Muscle layer of colon (tissue), 2 donors: ENCODE measurements around the gene OTOL1.

ENCODE experiments used
- H3K27ac ChIP-seq: one replicate; pipeline ENCODE4 v1.7.0; 2013; ENCODE audit warnings: low read depth, mild to moderate bottlenecking, low read length, moderate library complexity
- H3K27me3 ChIP-seq, 2 donors: one replicate each; pipeline ENCODE4 v1.7.0; 2013; ENCODE audit warnings: low read length in 2 of 2, mild to moderate bottlenecking in 2 of 2; ENCODE audit not compliant: insufficient read depth in 2 of 2, control insufficient read depth in 1 of 2
- H3K36me3 ChIP-seq: one replicate; pipeline ENCODE4 v1.7.0; 2013; ENCODE audit warnings: mild to moderate bottlenecking, low read length; ENCODE audit not compliant: insufficient read depth
- H3K4me1 ChIP-seq: one replicate; pipeline ENCODE4 v1.7.0; 2013; ENCODE audit warnings: mild to moderate bottlenecking, low read length; ENCODE audit not compliant: insufficient read depth
- H3K4me3 ChIP-seq, 2 donors: one replicate each; pipeline ENCODE4 v1.7.0; 2013; ENCODE audit warnings: low read length in 2 of 2, low read depth in 1 of 2, mild to moderate bottlenecking in 1 of 2, moderate library complexity in 1 of 2
- H3K9ac ChIP-seq: one replicate; pipeline ENCODE4 v1.7.0; 2013; ENCODE audit warnings: low read length
- H3K9me3 ChIP-seq: one replicate; pipeline ENCODE4 v1.7.0; 2013; ENCODE audit warnings: mild to moderate bottlenecking, low read length
- donor health status: abdominal sarcoma.
- donor health status: Adenocarcinoma of cecum.

Gene OTOL1

DNA sequence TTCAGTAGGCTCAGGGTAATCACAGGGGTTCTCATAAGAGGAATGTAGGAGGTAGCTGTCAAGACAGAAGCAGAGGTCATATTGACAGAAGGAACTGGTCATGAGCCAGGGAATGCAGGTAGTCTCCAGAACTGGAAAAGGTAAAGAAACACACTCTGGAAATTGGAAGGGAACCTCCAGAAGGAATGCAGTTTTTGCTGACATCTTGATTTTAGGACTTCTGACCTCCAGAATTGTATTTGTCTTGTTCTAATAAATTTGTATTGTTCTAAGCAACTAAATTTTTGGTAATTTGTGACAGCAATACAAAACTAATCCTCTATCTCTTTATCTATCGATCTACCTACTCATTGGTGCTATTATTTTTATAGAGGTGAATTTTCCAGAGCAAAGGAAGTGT lies 49.2 kb downstream of the OTOL1 start:
- no peaks in the 10 kb centered on the region for H3K4me1 ChIP-seq
- no peak overlapping the region for H3K4me3 ChIP-seq
- H3K36me3 ChIP-seq, result no peaks in the 10 kb centered on the region
- no peaks in the 10 kb centered on the region for H3K9me3 ChIP-seq
- H3K27me3 ChIP-seq, result no peaks in the 10 kb centered on the region
- H3K9ac ChIP-seq, result no peak overlapping the region
- H3K27ac ChIP-seq, result no peak overlapping the region

DNA sequence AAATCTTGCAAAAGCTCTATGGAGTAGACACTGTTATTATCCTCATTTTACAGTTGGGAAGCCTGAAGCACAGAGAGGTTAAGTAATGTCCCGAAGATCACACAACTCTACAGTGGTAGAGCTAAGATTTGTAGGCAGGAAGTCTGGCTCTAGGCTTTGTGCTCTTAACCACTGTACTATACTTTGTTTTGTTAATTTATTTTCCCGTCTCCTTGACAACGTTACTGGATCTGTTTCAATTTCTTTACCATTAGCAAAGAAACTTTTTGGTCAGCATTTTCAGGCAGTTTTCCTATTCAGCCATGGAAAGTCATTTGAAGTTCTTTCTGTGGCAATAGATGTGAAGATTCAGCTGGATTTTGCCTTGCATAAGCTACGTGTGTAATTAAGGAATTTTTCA lies 51.7 kb downstream of the OTOL1 start:
- no peaks in the 10 kb centered on the region for H3K27me3 ChIP-seq
- no peak overlapping the region for H3K4me3 ChIP-seq
- H3K4me1 ChIP-seq, result no peaks in the 10 kb centered on the region
- no peaks in the 10 kb centered on the region for H3K36me3 ChIP-seq
- no peaks in the 10 kb centered on the region for H3K9me3 ChIP-seq
- no peak overlapping the region for H3K9ac ChIP-seq
- H3K27ac ChIP-seq, result no peak overlapping the region

DNA sequence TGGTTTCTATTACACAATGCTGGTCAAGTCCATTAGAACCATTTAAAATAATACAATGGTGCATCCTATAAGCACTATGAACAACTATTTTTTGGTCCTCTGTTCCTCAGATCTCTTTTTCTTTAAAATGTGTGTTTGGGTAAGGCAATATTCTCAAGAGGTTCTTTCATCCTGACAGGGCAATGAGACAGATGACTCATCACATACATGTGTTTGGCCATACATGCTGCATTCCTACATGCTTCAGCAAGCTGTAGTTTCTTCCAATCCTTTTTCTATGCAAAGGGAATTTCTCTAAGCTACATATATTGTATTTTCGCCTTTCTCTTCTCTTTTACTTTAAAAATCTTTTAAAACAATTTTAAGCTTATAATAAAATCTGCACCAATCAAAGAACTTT lies 52.7 kb downstream of the OTOL1 start:
- Histone ChIP-seq H3K27me3 (no peaks in the 10 kb centered on the region), H3K9ac (no peak overlapping the region), H3K9me3 (no peaks in the 10 kb centered on the region), H3K4me3 (no peak overlapping the region), H3K27ac (no peak overlapping the region), H3K4me1 (no peaks in the 10 kb centered on the region), H3K36me3 (no peaks in the 10 kb centered on the region)

DNA sequence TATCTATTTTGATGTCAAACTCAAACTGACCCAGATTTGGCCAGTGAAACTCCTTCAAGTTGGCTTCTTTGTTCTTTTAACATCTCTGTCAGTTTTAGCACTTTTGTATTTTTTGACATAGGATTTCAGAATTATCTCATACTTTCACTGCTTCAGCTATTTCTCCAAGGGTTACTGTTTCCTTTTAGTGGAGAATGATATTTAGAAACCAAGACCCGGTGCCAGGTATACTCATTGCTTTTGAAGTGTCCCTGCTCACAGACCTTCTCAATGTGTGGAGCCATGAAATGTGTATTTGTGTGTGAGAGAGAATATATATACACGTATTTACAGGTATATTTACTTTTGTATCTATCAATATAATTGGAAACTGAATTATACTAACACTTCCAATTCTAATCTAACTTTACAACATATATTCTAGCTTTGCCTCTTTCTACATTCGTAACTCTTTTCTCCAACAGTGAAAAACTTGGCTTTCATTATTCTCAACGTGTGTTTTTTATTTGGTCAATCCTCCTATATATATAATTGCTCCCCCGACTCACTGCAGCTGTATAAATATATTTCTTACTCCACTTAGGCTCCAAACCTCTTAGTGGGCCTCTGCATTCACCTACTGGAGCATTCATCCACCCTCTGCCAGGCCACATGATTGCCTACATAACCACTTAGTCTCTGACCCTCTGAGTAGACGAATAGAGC lies 54.0 kb downstream of the OTOL1 start:
- Histone ChIP-seq H3K9ac (no peak overlapping the region), H3K9me3 (no peaks in the 10 kb centered on the region), H3K4me3 (no peak overlapping the region), H3K27ac (no peak overlapping the region), H3K27me3 (no peaks in the 10 kb centered on the region), H3K36me3 (no peaks in the 10 kb centered on the region), H3K4me1 (no peaks in the 10 kb centered on the region)

DNA sequence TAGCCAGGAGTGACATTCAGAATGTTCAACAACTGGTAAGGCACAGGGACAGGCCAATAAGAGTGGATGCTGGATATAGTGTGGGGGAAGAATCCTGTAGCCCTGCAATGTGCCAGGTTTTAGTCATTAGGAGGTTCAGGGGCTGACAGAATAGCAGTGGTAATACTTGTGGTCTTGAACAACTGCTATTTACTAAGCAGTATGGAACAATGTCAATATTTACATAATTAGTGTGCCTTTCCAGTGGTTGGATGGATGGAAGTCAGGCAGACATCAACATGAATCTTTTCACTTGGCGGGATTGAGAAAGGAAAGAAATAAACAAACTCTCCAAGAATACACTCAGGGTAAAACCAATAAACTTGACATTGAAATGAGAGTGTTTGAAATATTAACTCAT lies 55.1 kb downstream of the OTOL1 start:
- Histone ChIP-seq H3K27me3 (no peaks in the 10 kb centered on the region), H3K4me3 (no peak overlapping the region), H3K27ac (no peak overlapping the region), H3K9ac (no peak overlapping the region), H3K9me3 (no peaks in the 10 kb centered on the region), H3K36me3 (no peaks in the 10 kb centered on the region), H3K4me1 (no peaks in the 10 kb centered on the region)

DNA sequence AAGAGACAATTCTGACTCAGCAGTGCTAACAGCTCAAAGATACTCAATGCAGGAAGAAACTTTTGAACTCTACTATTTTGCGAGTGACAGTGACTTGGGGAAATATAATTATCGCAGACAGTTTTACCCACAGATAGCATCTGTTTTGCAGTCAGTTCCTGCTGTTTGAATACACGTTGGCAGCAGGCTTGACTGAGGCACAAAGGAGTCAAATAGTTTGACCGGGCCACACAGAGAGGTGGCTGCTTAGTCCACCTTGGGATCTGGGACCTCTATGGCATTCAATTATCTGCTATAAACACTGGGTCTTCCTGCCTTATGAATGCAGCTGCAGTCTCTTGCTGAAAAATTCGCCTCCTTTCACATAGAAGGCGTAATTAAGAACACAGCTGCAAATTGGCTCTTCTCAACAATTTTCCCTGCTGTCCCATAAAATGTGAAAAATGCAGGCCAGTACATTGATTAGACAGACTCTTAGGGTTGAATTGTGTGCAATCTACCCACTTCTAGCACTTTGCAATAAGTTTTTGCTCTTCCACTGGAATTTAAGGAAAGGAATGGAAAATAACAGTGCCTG lies 56.5 kb downstream of the OTOL1 start:
- Histone ChIP-seq H3K27me3 (no peaks in the 10 kb centered on the region), H3K36me3 (no peaks in the 10 kb centered on the region), H3K4me1 (peaks cover 8% of the 10 kb centered on the region)

More for the DNA sequence above, 56.5 kb downstream of the OTOL1 start:
- Histone ChIP-seq H3K9me3 (no peaks in the 10 kb centered on the region), H3K4me3 (no peak overlapping the region), H3K9ac (no peak overlapping the region), H3K27ac (no peak overlapping the region)
